ENCODE data around the gene CLIC3.

- TF ChIP-seq CTCF (IDR thresholded peaks at IDR 0.05; ENCODE audit: low read length) = no peak
- TF ChIP-seq EZH2 (optimal IDR thresholded peaks at IDR 0.05; ENCODE audit: low read depth, low read length) = no peak
Measured at GRCh38 chr9:136969774-136970173, 26.6 kb downstream of the CLIC3 start.
